B cell (primary cell): ENCODE results near the gene GNG2. TPM values are rescaled to one million over a fixed set of nuclear protein-coding genes. Genes with fewer than 3 reads are reported as not detected.
A peak's percentile ranks its signal among the peaks of the same experiment; 100 is the strongest.

ENCODE experiments used
- ATAC-seq: fragments of 200-7000 bp; cut with Tn5 transposase; one replicate; pipeline ENCODE4 v1.10.0; 2021; ENCODE audit warnings: low read depth, mild to moderate bottlenecking, moderate number of reproducible peaks, moderate library complexity
- CTCF ChIA-PET: fragments of 350-600 bp; sonication (Branson Sonifier 250); formaldehyde crosslinking; loops from one replicate; lab custom pipeline; 2021; ENCODE audit warnings: antibody characterized with exemption, inconsistent platforms; lab: Charles Lee
- POLR2A ChIA-PET: fragments of 350-600 bp; sonication (Branson Sonifier 250); formaldehyde crosslinking; loops from one replicate; lab custom pipeline; 2021; ENCODE audit warnings: antibody characterized with exemption; lab: Charles Lee
- DNase-seq: peaks from one replicate; pipeline ENCODE4 v3.0.0; 2013
- H2AFZ ChIP-seq: 2 replicates; pipeline ENCODE4 v1.6.1; 2012; ENCODE audit warnings: mild to moderate bottlenecking, low read depth, low read length; ENCODE audit not compliant: insufficient read depth, poor library complexity, severe bottlenecking
- H3K27ac ChIP-seq, 2 donors: 1 replicate in 1 of 2; 2 replicates in 1 of 2; pipeline ENCODE4 v1.5.1; 2012 to 2013; ENCODE audit warnings: low read length in 2 of 2, mild to moderate bottlenecking in 2 of 2, moderate library complexity in 1 of 2
- H3K27me3 ChIP-seq, 4 experiments: fragments of 200-600 bp in 1 of 4; sonication (generic) in 1 of 4; replicated peaks in 1 of 4; 1 replicate in 2 of 4; 2 replicates in 2 of 4; pipeline versions ENCODE4 v1.6.1 to v1.7.0; 2013 to 2016; ENCODE audit warnings: low read length in 3 of 4, mild to moderate bottlenecking in 2 of 4, mixed read lengths in 1 of 4, moderate library complexity in 1 of 4; ENCODE audit not compliant: insufficient read depth in 4 of 4, control insufficient read depth in 3 of 4; ENCODE audit errors: control extremely low read depth in 1 of 4
- H3K36me3 ChIP-seq, 2 experiments: replicated peaks in 1 of 2; 1 replicate in 1 of 2; 2 replicates in 1 of 2; pipeline versions ENCODE4 v1.6.1 to v1.7.1; 2013; ENCODE audit warnings: low read length in 1 of 2; ENCODE audit not compliant: insufficient read depth in 2 of 2, control insufficient read depth in 1 of 2; ENCODE audit errors: control extremely low read depth in 1 of 2, extremely low read depth in 1 of 2
- H3K4me1 ChIP-seq, 2 donors: fragments of 200-600 bp in 1 of 2; sonication (generic) in 1 of 2; 1 replicate in 1 of 2; 2 replicates in 1 of 2; pipeline versions ENCODE4 v1.5.1 to v1.6.1; 2013 to 2017; ENCODE audit warnings: low read length in 2 of 2; ENCODE audit not compliant: control insufficient read depth in 2 of 2, insufficient read depth in 2 of 2
- H3K4me2 ChIP-seq: replicated peaks from 2 replicates; pipeline ENCODE3; 2012; ENCODE audit warnings: mild to moderate bottlenecking, low read depth, low read length; ENCODE audit not compliant: poor library complexity, severe bottlenecking
- H3K4me3 ChIP-seq, 5 experiments: fragments of 200-600 bp in 1 of 5; sonication (generic) in 1 of 5; 1 replicate in 3 of 5; 2 replicates in 2 of 5; pipeline versions ENCODE4 v1.5.1 to v1.7.0; 2011 to 2016; ENCODE audit warnings: low read length in 4 of 5, mild to moderate bottlenecking in 4 of 5, low read depth in 2 of 5, control low read depth in 1 of 5, moderate library complexity in 1 of 5; ENCODE audit not compliant: insufficient read depth in 1 of 5; ENCODE audit errors: control extremely low read depth in 1 of 5, extremely low read depth in 1 of 5
- H3K79me2 ChIP-seq: fragments of 200-600 bp; sonication (generic); one replicate; pipeline ENCODE4 v1.6.0; 2016; ENCODE audit warnings: low read length; ENCODE audit not compliant: control insufficient read depth, insufficient read depth
- H3K9ac ChIP-seq: fragments of 200-600 bp; sonication (generic); 2 replicates; pipeline ENCODE4 v1.6.1; 2017; ENCODE audit warnings: mild to moderate bottlenecking, low read length, moderate library complexity
- H3K9me3 ChIP-seq, 3 donors: one replicate each; pipeline versions ENCODE4 v1.6.1 to v1.7.1; 2013; ENCODE audit warnings: low read length in 2 of 3; ENCODE audit not compliant: control insufficient read depth in 2 of 3, insufficient read depth in 1 of 3; ENCODE audit errors: control extremely low read depth in 1 of 3
- H4K20me1 ChIP-seq: 2 replicates; pipeline ENCODE4 v1.6.0; 2012; ENCODE audit warnings: mild to moderate bottlenecking, low read length; ENCODE audit not compliant: insufficient read depth, control insufficient read depth, poor library complexity, severe bottlenecking
- H3K27ac Mint-ChIP-seq: one replicate; pipeline ENCODE4 v1.8.0; 2021; ENCODE audit warnings: mixed read lengths
- H3K27me3 Mint-ChIP-seq: one replicate; pipeline ENCODE4 v1.8.0; 2021; ENCODE audit warnings: mixed read lengths
- H3K4me1 Mint-ChIP-seq: one replicate; pipeline ENCODE4 v1.8.0; 2021; ENCODE audit warnings: mixed read lengths
- H3K4me3 Mint-ChIP-seq: one replicate; pipeline ENCODE4 v1.8.0; 2021; ENCODE audit warnings: mixed read lengths
- H3K9me3 Mint-ChIP-seq: one replicate; pipeline ENCODE4 v1.8.0; 2022; ENCODE audit warnings: mixed read lengths; ENCODE audit not compliant: insufficient read depth
- CTCF ChIP-seq: fragments of 200-600 bp; IDR thresholded peaks from one replicate; pipeline ENCODE4 v1.8.0; 2022; ENCODE audit warnings: antibody characterized with exemption, mild to moderate bottlenecking
- EZH2 ChIP-seq: IDR thresholded peaks from 2 replicates; pipeline ENCODE4 v1.6.1; 2012; ENCODE audit warnings: borderline replicate concordance, low read depth, mild to moderate bottlenecking, moderate library complexity, low read length; ENCODE audit not compliant: insufficient read depth, poor library complexity, severe bottlenecking
- WGBS: methylation state at CpG from one replicate; pipeline ENCODE4 v1.1.5; 2013; ENCODE audit warnings: missing lambda C conversion rate; ENCODE audit not compliant: insufficient coverage; 5-methylcytosine and 5-hydroxymethylcytosine counted together
- intact Hi-C: fragments of 100-400 bp; cut with micrococcal nuclease; formaldehyde crosslinking; loops from one replicate; pipeline ENCODE4 v1.10.0; 2022
- polyA plus RNA-seq: library from polyadenylated mRNA; depleted of rRNA; stranded (reverse); fragments of >200 nt; gene quantifications from 2 replicates; pipeline ENCODE4 v1.2.3, GENCODE V29; 2012
- total RNA-seq, 2 donors: library from RNA; stranded (reverse); fragments of 120-200 nt in 1 of 2; gene quantifications; 1 replicate in 1 of 2; 2 replicates in 1 of 2; pipeline versions ENCODE4 v1.2.3 to v1.2.4, GENCODE V29; 2013 to 2022

The GNG2 gene
- total and polyA plus RNA-seq, 2 donors (not counting 1 experiment from before 2014, with no cell fraction given): 21.9 to 57.6 TPM

- Mint-ChIP-seq H3K9me3 (no peaks in the 10 kb centered on the region), H3K4me1 (peaks cover 34% of the 10 kb centered on the region), H3K27ac (peak within 1 kb of the TSS; percentile 91), H3K4me3 (peak within 1 kb of the TSS; percentile 98), H3K27me3 (no peaks in the 10 kb centered on the region)
- peaks cover 0 to 22% of the 10 kb centered on the region in 2 experiments for H3K36me3 ChIP-seq
- H3K4me2 ChIP-seq: peak within 1 kb of the TSS; percentile 75
- H3K9me3 ChIP-seq: no peaks in the 10 kb centered on the region
- ATAC-seq (peak; percentile 96), DNase-seq (peak; percentile 95)
- no peaks in the 10 kb centered on the region for H3K27me3 ChIP-seq
- peak within 1 kb of the TSS; percentile 72 to 94 (median 77) for H3K4me3 ChIP-seq
- POLR2A ChIA-PET: no interaction called here
- peak within 1 kb of the TSS; percentile 67 to 95 for H3K27ac ChIP-seq
- H3K9ac ChIP-seq: peak within 1 kb of the TSS; percentile 95
- under 1% methylated on average over 65 of the region's 72 CpGs for WGBS
- H4K20me1 ChIP-seq: peaks cover 4% of the 10 kb centered on the region
- CTCF ChIA-PET: no interaction called here
- TF ChIP-seq CTCF (no peak), EZH2 (no peak)
- H2AFZ ChIP-seq: peak within 1 kb of the TSS; percentile 87
- H3K4me1 ChIP-seq: peaks cover 15 to 24% of the 10 kb centered on the region in 2 donors
- peaks cover 49% of the 10 kb centered on the region for H3K79me2 ChIP-seq
- intact Hi-C loops: loop anchor here (1.0 to 10.0 kb wide), 7 partner anchors 122 to 1677 kb away; partner anchors contain the start of genes DMAC2L, FRMD6, GPR137C and L2HGDH
These were observed 129.2 kb downstream of the GNG2 start, which contains the start of gene RTRAF for GRCh38 chr14:51989293-51990234. TSS of gene RTRAF (plus strand) at chr14:51989546. CDS start at chr14:51989640, 94 bp downstream.
